B cell (primary cell): Measurements from ENCODE around the gene MAP3K1. TPM values are rescaled to one million over a fixed set of nuclear protein-coding genes. Genes with fewer than 3 reads are reported as not detected.
A peak's percentile ranks its signal among the peaks of the same experiment; 100 is the strongest.

Source experiments
- ATAC-seq: fragments of 200-7000 bp; cut with Tn5 transposase; one replicate; pipeline ENCODE4 v1.10.0; 2021; ENCODE audit warnings: low read depth, mild to moderate bottlenecking, moderate number of reproducible peaks, moderate library complexity
- CTCF ChIA-PET: fragments of 350-600 bp; sonication (Branson Sonifier 250); formaldehyde crosslinking; loops from one replicate; lab custom pipeline; 2021; ENCODE audit warnings: antibody characterized with exemption, inconsistent platforms; lab: Charles Lee
- POLR2A ChIA-PET: fragments of 350-600 bp; sonication (Branson Sonifier 250); formaldehyde crosslinking; loops from one replicate; lab custom pipeline; 2021; ENCODE audit warnings: antibody characterized with exemption; lab: Charles Lee
- DNase-seq: peaks from one replicate; pipeline ENCODE4 v3.0.0; 2013
- H2AFZ ChIP-seq: 2 replicates; pipeline ENCODE4 v1.6.1; 2012; ENCODE audit warnings: mild to moderate bottlenecking, low read depth, low read length; ENCODE audit not compliant: insufficient read depth, poor library complexity, severe bottlenecking
- H3K27ac ChIP-seq, 2 donors: 1 replicate in 1 of 2; 2 replicates in 1 of 2; pipeline ENCODE4 v1.5.1; 2012 to 2013; ENCODE audit warnings: low read length in 2 of 2, mild to moderate bottlenecking in 2 of 2, moderate library complexity in 1 of 2
- H3K27me3 ChIP-seq, 4 experiments: fragments of 200-600 bp in 1 of 4; sonication (generic) in 1 of 4; replicated peaks in 1 of 4; 1 replicate in 2 of 4; 2 replicates in 2 of 4; pipeline versions ENCODE4 v1.6.1 to v1.7.0; 2013 to 2016; ENCODE audit warnings: low read length in 3 of 4, mild to moderate bottlenecking in 2 of 4, mixed read lengths in 1 of 4, moderate library complexity in 1 of 4; ENCODE audit not compliant: insufficient read depth in 4 of 4, control insufficient read depth in 3 of 4; ENCODE audit errors: control extremely low read depth in 1 of 4
- H3K36me3 ChIP-seq, 2 experiments: replicated peaks in 1 of 2; 1 replicate in 1 of 2; 2 replicates in 1 of 2; pipeline versions ENCODE4 v1.6.1 to v1.7.1; 2013; ENCODE audit warnings: low read length in 1 of 2; ENCODE audit not compliant: insufficient read depth in 2 of 2, control insufficient read depth in 1 of 2; ENCODE audit errors: control extremely low read depth in 1 of 2, extremely low read depth in 1 of 2
- H3K4me1 ChIP-seq, 2 donors: fragments of 200-600 bp in 1 of 2; sonication (generic) in 1 of 2; 1 replicate in 1 of 2; 2 replicates in 1 of 2; pipeline versions ENCODE4 v1.5.1 to v1.6.1; 2013 to 2017; ENCODE audit warnings: low read length in 2 of 2; ENCODE audit not compliant: control insufficient read depth in 2 of 2, insufficient read depth in 2 of 2
- H3K4me2 ChIP-seq: replicated peaks from 2 replicates; pipeline ENCODE3; 2012; ENCODE audit warnings: mild to moderate bottlenecking, low read depth, low read length; ENCODE audit not compliant: poor library complexity, severe bottlenecking
- H3K4me3 ChIP-seq, 5 experiments: fragments of 200-600 bp in 1 of 5; sonication (generic) in 1 of 5; 1 replicate in 3 of 5; 2 replicates in 2 of 5; pipeline versions ENCODE4 v1.5.1 to v1.7.0; 2011 to 2016; ENCODE audit warnings: low read length in 4 of 5, mild to moderate bottlenecking in 4 of 5, low read depth in 2 of 5, control low read depth in 1 of 5, moderate library complexity in 1 of 5; ENCODE audit not compliant: insufficient read depth in 1 of 5; ENCODE audit errors: control extremely low read depth in 1 of 5, extremely low read depth in 1 of 5
- H3K79me2 ChIP-seq: fragments of 200-600 bp; sonication (generic); one replicate; pipeline ENCODE4 v1.6.0; 2016; ENCODE audit warnings: low read length; ENCODE audit not compliant: control insufficient read depth, insufficient read depth
- H3K9ac ChIP-seq: fragments of 200-600 bp; sonication (generic); 2 replicates; pipeline ENCODE4 v1.6.1; 2017; ENCODE audit warnings: mild to moderate bottlenecking, low read length, moderate library complexity
- H3K9me3 ChIP-seq, 3 donors: one replicate each; pipeline versions ENCODE4 v1.6.1 to v1.7.1; 2013; ENCODE audit warnings: low read length in 2 of 3; ENCODE audit not compliant: control insufficient read depth in 2 of 3, insufficient read depth in 1 of 3; ENCODE audit errors: control extremely low read depth in 1 of 3
- H4K20me1 ChIP-seq: 2 replicates; pipeline ENCODE4 v1.6.0; 2012; ENCODE audit warnings: mild to moderate bottlenecking, low read length; ENCODE audit not compliant: insufficient read depth, control insufficient read depth, poor library complexity, severe bottlenecking
- H3K27ac Mint-ChIP-seq: one replicate; pipeline ENCODE4 v1.8.0; 2021; ENCODE audit warnings: mixed read lengths
- H3K27me3 Mint-ChIP-seq: one replicate; pipeline ENCODE4 v1.8.0; 2021; ENCODE audit warnings: mixed read lengths
- H3K4me1 Mint-ChIP-seq: one replicate; pipeline ENCODE4 v1.8.0; 2021; ENCODE audit warnings: mixed read lengths
- H3K4me3 Mint-ChIP-seq: one replicate; pipeline ENCODE4 v1.8.0; 2021; ENCODE audit warnings: mixed read lengths
- H3K9me3 Mint-ChIP-seq: one replicate; pipeline ENCODE4 v1.8.0; 2022; ENCODE audit warnings: mixed read lengths; ENCODE audit not compliant: insufficient read depth
- CTCF ChIP-seq: fragments of 200-600 bp; IDR thresholded peaks from one replicate; pipeline ENCODE4 v1.8.0; 2022; ENCODE audit warnings: antibody characterized with exemption, mild to moderate bottlenecking
- EZH2 ChIP-seq: IDR thresholded peaks from 2 replicates; pipeline ENCODE4 v1.6.1; 2012; ENCODE audit warnings: borderline replicate concordance, low read depth, mild to moderate bottlenecking, moderate library complexity, low read length; ENCODE audit not compliant: insufficient read depth, poor library complexity, severe bottlenecking
- WGBS: methylation state at CpG from one replicate; pipeline ENCODE4 v1.1.5; 2013; ENCODE audit warnings: missing lambda C conversion rate; ENCODE audit not compliant: insufficient coverage; 5-methylcytosine and 5-hydroxymethylcytosine counted together
- intact Hi-C: fragments of 100-400 bp; cut with micrococcal nuclease; formaldehyde crosslinking; loops from one replicate; pipeline ENCODE4 v1.10.0; 2022
- polyA plus RNA-seq: library from polyadenylated mRNA; depleted of rRNA; stranded (reverse); fragments of >200 nt; gene quantifications from 2 replicates; pipeline ENCODE4 v1.2.3, GENCODE V29; 2012
- total RNA-seq, 2 donors: library from RNA; stranded (reverse); fragments of 120-200 nt in 1 of 2; gene quantifications; 1 replicate in 1 of 2; 2 replicates in 1 of 2; pipeline versions ENCODE4 v1.2.3 to v1.2.4, GENCODE V29; 2013 to 2022

MAP3K1 gene
- total and polyA plus RNA-seq, 2 donors (not counting 1 experiment from before 2014, with no cell fraction given) = 51.7 to 160 TPM

GRCh38 chr5:56815658-56816545 is 553 bp downstream of the MAP3K1 start:
- intact Hi-C loops = loop anchor here (1.0 to 5.0 kb wide), 8 partner anchors 51 to 546 kb away; partner anchors contain the start of gene GPBP1
- H3K27ac ChIP-seq = peak overlapping the region; percentile 78 to 91
- peak; percentile 67 for DNase-seq
- no peaks in the 10 kb centered on the region for H3K9me3 ChIP-seq
- no peaks in the 10 kb centered on the region for H3K27me3 Mint-ChIP-seq
- H3K4me1 Mint-ChIP-seq = peaks cover 50% of the 10 kb centered on the region
- no peaks in the 10 kb centered on the region for H3K9me3 Mint-ChIP-seq
- WGBS = under 1% methylated on average over 115 of the region's 116 CpGs
- peaks cover 0 to 7% of the 10 kb centered on the region in 2 experiments for H3K36me3 ChIP-seq
- peak overlapping the region; percentile 97 for H3K4me3 Mint-ChIP-seq
- H4K20me1 ChIP-seq = no peaks in the 10 kb centered on the region
- ATAC-seq = peak; percentile 11
- ChIA-PET CTCF (interaction anchor here (1.2 to 4.2 kb wide), 7 partner anchors 22 to 546 kb away, joined by 3 to 25 read pairs (median 14); no protein-coding TSS in a partner anchor), POLR2A (interaction anchor here (2.6 kb wide), 1 partner anchor 129 kb away, joined by 16 read pairs; no protein-coding TSS in a partner anchor)
- H3K27me3 ChIP-seq = no peaks in the 10 kb centered on the region
- peaks cover 33 to 36% of the 10 kb centered on the region in 2 donors for H3K4me1 ChIP-seq
- peak overlapping the region; percentile 94 for H3K9ac ChIP-seq
- H2AFZ ChIP-seq = peak overlapping the region; percentile 66
- no peak for TF ChIP-seq CTCF
- TF ChIP-seq EZH2 = no peak
- peak overlapping the region; percentile 83 for H3K4me2 ChIP-seq
- peak overlapping the region; percentile 45 to 97 (median 74) for H3K4me3 ChIP-seq
- peak overlapping the region; percentile 99 for H3K27ac Mint-ChIP-seq
- peaks cover 53% of the 10 kb centered on the region for H3K79me2 ChIP-seq
